Peyer's patch (tissue), 4 donors: ENCODE measurements around the gene RSPH4A.
A peak's percentile ranks its signal among the peaks of the same experiment; 100 is the strongest.

Source experiments
- CTCF ChIP-seq, 6 experiments: fragments of 450-650 bp in 4 of 6; fragments of 200-600 bp in 2 of 6; sonication (generic) in 1 of 6; IDR thresholded peaks; one replicate each; pipeline ENCODE4 v1.5.1; 2017 to 2019; ENCODE audit warnings: antibody characterized with exemption in 6 of 6, mild to moderate bottlenecking in 3 of 6, moderate library complexity in 1 of 6
- POLR2A ChIP-seq, 2 donors: fragments of 450-650 bp; IDR thresholded peaks; one replicate each; pipeline ENCODE4 v1.5.1; 2017; ENCODE audit warnings: antibody characterized with exemption in 2 of 2, mild to moderate bottlenecking in 2 of 2, moderate library complexity in 2 of 2

- peak in 1 of 6 experiments; percentile 1 for TF ChIP-seq CTCF (IDR thresholded peaks at IDR 0.05)
- peak; percentile 25 to 53 for TF ChIP-seq POLR2A (IDR thresholded peaks at IDR 0.05)
These were observed 64.8 kb downstream of the RSPH4A start, which contains the start of gene KPNA5 for GRCh38 chr6:116680880-116681672.
